Endothelial cell of umbilical vein (primary cell): ENCODE measurements around the gene COX8C. TPM values are rescaled to one million over a fixed set of nuclear protein-coding genes. Genes with fewer than 3 reads are reported as not detected.

Experiments
- BruUV-seq: library from RNA; stranded (reverse); fragments of 400-500 nt; replicated peaks from 2 replicates; lab custom pipeline; 2021; lab: Mats Ljungman, UMichigan
- CTCF ChIA-PET: fragments of 300-600, 350-600 bp; sonication (Branson Sonifier 250); formaldehyde crosslinking; loops from one replicate; lab custom pipeline; 2021; ENCODE audit warnings: antibody characterized with exemption, inconsistent platforms; lab: Charles Lee
- POLR2A ChIA-PET: fragments of 300-600, 350-600 bp; sonication (Branson Sonifier 250); formaldehyde crosslinking; loops from one replicate; lab custom pipeline; 2021; ENCODE audit warnings: antibody characterized with exemption, inconsistent platforms; lab: Charles Lee
- DNase-seq: peaks from one replicate; pipeline ENCODE4 v3.0.0-alpha.2; 2011; ENCODE audit warnings: low read depth, low spot score
- FAIRE-seq: peaks from 2 replicates; lab custom pipeline; 2011; peaks lifted over from hg19 to GRCh38; lab: Jason Lieb, UNC
- H2AFZ ChIP-seq: 2 replicates; pipeline ENCODE4 v1.6.0; 2012; ENCODE audit warnings: low read depth, low read length, control low read depth, inconsistent platforms
- H3K27ac ChIP-seq: 2 replicates; pipeline ENCODE4 v1.5.1; 2011; ENCODE audit warnings: low read depth, mild to moderate bottlenecking, control low read depth, low read length, moderate library complexity; ENCODE audit not compliant: insufficient read depth
- H3K27me3 ChIP-seq, 2 experiments: 2 replicates each; pipeline versions ENCODE4 v1.6.0 to v1.6.1; 2011; ENCODE audit warnings: low read length in 2 of 2, mixed read lengths in 1 of 2; ENCODE audit not compliant: control insufficient read depth in 2 of 2, insufficient read depth in 2 of 2
- H3K36me3 ChIP-seq, 2 experiments: 2 replicates in 1 of 2; 3 replicates in 1 of 2; pipeline ENCODE4 v1.5.1; 2011; ENCODE audit warnings: low read length in 2 of 2, mild to moderate bottlenecking in 1 of 2, moderate library complexity in 1 of 2; ENCODE audit not compliant: control insufficient read depth in 2 of 2, insufficient read depth in 2 of 2; ENCODE audit errors: extremely low read depth in 1 of 2
- H3K4me1 ChIP-seq: 3 replicates; pipeline ENCODE4 v1.5.1; 2011; ENCODE audit warnings: mild to moderate bottlenecking, low read length; ENCODE audit not compliant: control insufficient read depth, insufficient read depth; ENCODE audit errors: extremely low read depth
- H3K4me2 ChIP-seq: 2 replicates; pipeline ENCODE4 v1.6.1; 2011; ENCODE audit warnings: low read length, control low read depth, mixed read lengths; ENCODE audit not compliant: insufficient read depth
- H3K4me3 ChIP-seq, 3 experiments: fragments of 200-600 bp in 1 of 3; sonication (generic), shearing (Covaris generic) in 1 of 3; replicated peaks in 1 of 3; 2 replicates each; pipeline ENCODE4 v1.5.1; 2011 to 2016; ENCODE audit warnings: control low read depth in 3 of 3, low read length in 3 of 3, mild to moderate bottlenecking in 2 of 3, inconsistent platforms in 1 of 3, low read depth in 1 of 3, moderate library complexity in 1 of 3; ENCODE audit not compliant: insufficient read depth in 1 of 3
- H3K79me2 ChIP-seq: 2 replicates; pipeline ENCODE4 v1.6.0; 2012; ENCODE audit warnings: low read length, inconsistent platforms; ENCODE audit not compliant: control insufficient read depth, insufficient read depth
- H3K9ac ChIP-seq: replicated peaks from 2 replicates; pipeline ENCODE3; 2011; ENCODE audit warnings: low read length, control low read depth; ENCODE audit not compliant: insufficient read depth; ENCODE audit errors: extremely low read depth
- H3K9me1 ChIP-seq: replicated peaks from 3 replicates; pipeline ENCODE4 v1.6.0; 2011; ENCODE audit warnings: mild to moderate bottlenecking, low read length; ENCODE audit not compliant: control insufficient read depth, insufficient read depth; ENCODE audit errors: extremely low read depth
- H3K9me3 ChIP-seq: replicated peaks from 2 replicates; pipeline ENCODE4 v1.5.1; 2012; ENCODE audit warnings: low read length, inconsistent platforms; ENCODE audit not compliant: control insufficient read depth, insufficient read depth
- H4K20me1 ChIP-seq: replicated peaks from 2 replicates; pipeline ENCODE3; 2011; ENCODE audit warnings: mild to moderate bottlenecking, low read length; ENCODE audit not compliant: control insufficient read depth, insufficient read depth; ENCODE audit errors: extremely low read depth
- EZH2 ChIP-seq: IDR thresholded peaks from 2 replicates; pipeline ENCODE4 v1.6.1; 2012; ENCODE audit warnings: borderline replicate concordance, low read depth, mild to moderate bottlenecking, moderate library complexity, low read length, inconsistent platforms; ENCODE audit not compliant: severe bottlenecking
- FOS ChIP-seq: IDR thresholded peaks from 2 replicates; pipeline ENCODE4 v1.6.1; 2011; ENCODE audit warnings: mild to moderate bottlenecking, low read length, moderate library complexity, borderline replicate concordance; ENCODE audit not compliant: insufficient read depth
- GATA2 ChIP-seq: IDR thresholded peaks from 2 replicates; pipeline ENCODE4 v1.7.0; 2011; ENCODE audit warnings: low read depth, mild to moderate bottlenecking, moderate library complexity, mixed read lengths, low read length; ENCODE audit not compliant: insufficient read length, insufficient read depth
- JUN ChIP-seq: IDR thresholded peaks from 2 replicates; pipeline ENCODE4 v1.6.1; 2011; ENCODE audit warnings: borderline replicate concordance, low read depth; ENCODE audit not compliant: insufficient read length, insufficient read depth
- MAX ChIP-seq: IDR thresholded peaks from 2 replicates; pipeline ENCODE4 v1.6.1; 2011; ENCODE audit not compliant: insufficient read depth, insufficient read length
- MYC ChIP-seq: IDR thresholded peaks from one replicate; pipeline ENCODE4 v1.6.1; 2011; ENCODE audit warnings: mild to moderate bottlenecking, low read depth, low read length
- POLR2A ChIP-seq: IDR thresholded peaks from 2 replicates; pipeline ENCODE4 v1.6.1; 2012; ENCODE audit warnings: low read depth, mild to moderate bottlenecking, control low read depth, low read length
- POLR2AphosphoS5 ChIP-seq: IDR thresholded peaks from 2 replicates; pipeline ENCODE4 v1.6.1; 2012; ENCODE audit warnings: low read depth, mild to moderate bottlenecking, control low read depth, low read length, moderate library complexity; ENCODE audit not compliant: insufficient read depth
- dilution Hi-C: fragments of 300-500 bp; cut with MboI; formaldehyde crosslinking; loops from one replicate; pipeline ENCODE4 v1.15.0; 2019; ENCODE audit warnings: low sequenced_read_pairs; ENCODE audit not compliant: extremely low pct_ligation_motif_present
- intact Hi-C: fragments of 100-400 bp; cut with micrococcal nuclease; formaldehyde crosslinking; loops from one replicate; pipeline ENCODE4 v1.10.0; 2022
- polyA plus RNA-seq, 4 experiments: library from polyadenylated mRNA; depleted of rRNA in 3 of 4; stranded (reverse) in 3 of 4; unstranded in 1 of 4; fragments of >200 nt; gene quantifications; 2 replicates each; pipeline versions ENCODE4 v1.2.1 to v1.2.3, GENCODE V29; 2011 to 2012; ENCODE audit warnings: missing spikeins in 1 of 4
- total RNA-seq: library from RNA; stranded (reverse); gene quantifications from 2 replicates; pipeline ENCODE4 v1.2.3, GENCODE V29; 2021
- TF ChIP-seq, protein P1 (sequence below), 2 donors: IDR thresholded peaks; 1 replicate in 1 of 2; 2 replicates in 1 of 2; pipeline ENCODE4 v1.5.1; 2011; ENCODE audit warnings: low read length in 2 of 2, mild to moderate bottlenecking in 2 of 2, moderate library complexity in 2 of 2, control low read depth in 1 of 2, inconsistent platforms in 1 of 2, low read depth in 1 of 2; ENCODE audit not compliant: insufficient read depth in 1 of 2; ENCODE audit errors: extremely low read depth in 1 of 2

COX8C gene
- total and polyA plus RNA-seq, 2 donors (not counting 3 experiments of a cell fraction or from before 2014, with no cell fraction given), result not detected

DNA sequence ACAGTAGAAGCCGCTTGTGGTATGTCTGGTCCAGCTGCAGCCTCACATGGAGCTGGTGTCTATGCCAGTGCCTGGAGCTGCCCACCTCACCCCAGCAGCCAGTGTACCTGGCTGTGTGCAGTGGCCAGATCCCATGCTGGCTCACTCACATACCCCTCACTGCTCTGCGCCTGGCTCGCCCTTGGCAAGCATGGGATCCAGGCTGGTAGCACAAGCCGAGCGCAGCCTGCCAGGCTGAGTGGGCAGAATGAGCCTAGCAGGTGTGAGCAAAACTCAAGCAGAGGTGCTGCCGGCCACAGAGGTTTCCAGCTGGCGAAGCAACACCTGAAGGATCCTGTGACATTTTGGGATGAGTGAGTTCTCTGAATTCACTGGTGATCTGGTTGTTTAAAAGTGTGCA is 9.1 kb upstream of the COX8C start:
- Histone ChIP-seq H3K9me1 (no peaks in the 10 kb centered on the region), H4K20me1 (no peaks in the 10 kb centered on the region), H3K4me3 (no peak overlapping the region), H3K79me2 (no peaks in the 10 kb centered on the region), H3K9me3 (no peaks in the 10 kb centered on the region), H3K36me3 (no peaks in the 10 kb centered on the region), H3K4me2 (no peak overlapping the region), H3K9ac (no peak overlapping the region), H3K27ac (no peak overlapping the region), H2AFZ (no peak overlapping the region), H3K27me3 (no peaks in the 10 kb centered on the region), H3K4me1 (peaks cover 7% of the 10 kb centered on the region)
- no peak for FAIRE-seq
- TF ChIP-seq, protein P1, sequence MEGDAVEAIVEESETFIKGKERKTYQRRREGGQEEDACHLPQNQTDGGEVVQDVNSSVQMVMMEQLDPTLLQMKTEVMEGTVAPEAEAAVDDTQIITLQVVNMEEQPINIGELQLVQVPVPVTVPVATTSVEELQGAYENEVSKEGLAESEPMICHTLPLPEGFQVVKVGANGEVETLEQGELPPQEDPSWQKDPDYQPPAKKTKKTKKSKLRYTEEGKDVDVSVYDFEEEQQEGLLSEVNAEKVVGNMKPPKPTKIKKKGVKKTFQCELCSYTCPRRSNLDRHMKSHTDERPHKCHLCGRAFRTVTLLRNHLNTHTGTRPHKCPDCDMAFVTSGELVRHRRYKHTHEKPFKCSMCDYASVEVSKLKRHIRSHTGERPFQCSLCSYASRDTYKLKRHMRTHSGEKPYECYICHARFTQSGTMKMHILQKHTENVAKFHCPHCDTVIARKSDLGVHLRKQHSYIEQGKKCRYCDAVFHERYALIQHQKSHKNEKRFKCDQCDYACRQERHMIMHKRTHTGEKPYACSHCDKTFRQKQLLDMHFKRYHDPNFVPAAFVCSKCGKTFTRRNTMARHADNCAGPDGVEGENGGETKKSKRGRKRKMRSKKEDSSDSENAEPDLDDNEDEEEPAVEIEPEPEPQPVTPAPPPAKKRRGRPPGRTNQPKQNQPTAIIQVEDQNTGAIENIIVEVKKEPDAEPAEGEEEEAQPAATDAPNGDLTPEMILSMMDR (IDR thresholded peaks at IDR 0.05; ENCODE audit: extremely low read depth in 1 of 2, insufficient read depth in 1 of 2, low read depth in 1 of 2, low read length in 2 of 2), result no peak
- no peak for TF ChIP-seq POLR2A
- TF ChIP-seq POLR2AphosphoS5, result no peak
- no peak for TF ChIP-seq FOS
- no peak for TF ChIP-seq MAX
- no peak for TF ChIP-seq JUN
- no peak for TF ChIP-seq GATA2
- TF ChIP-seq EZH2, result no peak
- no peak for TF ChIP-seq MYC
- ChIA-PET POLR2A (no interaction called here), CTCF (interaction anchor here (1.4 kb wide), 1 partner anchor 88 kb away, joined by 3 read pairs; no protein-coding TSS in a partner anchor)
- intact Hi-C loops (loop anchor here (10.0 kb wide), 1 partner anchor 223 kb away; the partner anchor contains the start of gene ITPK1), dilution Hi-C loops (no loop called here)
- no TSS peak for BruUV-seq
- no peak for DNase-seq
